Raji (cell line): Measurements from ENCODE around the gene PSG6.
"Not testable (repeated sequence)": the region's sequence is repeated elsewhere in the genome, so short reads cannot be mapped to it uniquely, and the experiment has no call there.

Experiments
- POLR2A ChIP-seq: IDR thresholded peaks from 2 replicates; pipeline ENCODE4 v1.6.1; 2011; ENCODE audit warnings: low read depth, low read length, control low read depth; ENCODE audit not compliant: insufficient read depth

Gene PSG6

GRCh38 chr19:42917634-42918033 lies at the start of gene PSG6:
Gene PSG6 (minus strand): TSS chr19:42917894. CDS start chr19:42917792, 102 bp downstream.
- TF ChIP-seq POLR2A = not testable (repeated sequence)

- TF ChIP-seq POLR2A = no peak
Measured at GRCh38 chr19:42965176-42965575, 47.5 kb upstream of the PSG6 start.

GRCh38 chr19:42961119-42961518 lies 43.4 kb upstream of the PSG6 start:
- TF ChIP-seq POLR2A = no peak

- TF ChIP-seq POLR2A = no peak
Measured at GRCh38 chr19:42942187-42942789, 24.6 kb upstream of the PSG6 start.

- TF ChIP-seq POLR2A = not testable (repeated sequence)
Measured at GRCh38 chr19:42937107-42937506, 19.4 kb upstream of the PSG6 start, which contains the start of gene PSG7. Gene PSG7 (minus strand): TSS chr19:42937207. CDS start chr19:42937076, 131 bp downstream.

GRCh38 chr19:42928896-42929295 lies 11.2 kb upstream of the PSG6 start:
- no peak for TF ChIP-seq POLR2A

GRCh38 chr19:42926781-42927180 lies 9.1 kb upstream of the PSG6 start:
- TF ChIP-seq POLR2A = no peak

GRCh38 chr19:42919757-42920079 lies 2.0 kb upstream of the PSG6 start:
- no peak for TF ChIP-seq POLR2A

GRCh38 chr19:42879613-42880012 lies 38.1 kb downstream of the PSG6 start, which contains the start of gene PSG1:
Gene PSG1 (minus strand): TSS chr19:42879713. CDS start chr19:42879581, 132 bp downstream.
- TF ChIP-seq POLR2A = no peak

GRCh38 chr19:42872608-42873007 lies 45.1 kb downstream of the PSG6 start:
- TF ChIP-seq POLR2A = no peak

- no peak for TF ChIP-seq POLR2A
Measured at GRCh38 chr19:42857544-42857867, 60.2 kb downstream of the PSG6 start.
